Neural progenitor cell (in vitro differentiated cells): Measurements from ENCODE around the gene DSE. TPM values are rescaled to one million over a fixed set of nuclear protein-coding genes. Genes with fewer than 3 reads are reported as not detected.
A peak's percentile ranks its signal among the peaks of the same experiment; 100 is the strongest.

Experiments used
- DNase-seq: peaks from one replicate; pipeline ENCODE4 v3.0.0-alpha.2; 2016; ENCODE audit warnings: low spot score
- H2AFZ ChIP-seq: fragments of 200-600 bp; sonication (generic); replicated peaks from 2 replicates; pipeline ENCODE4 v1.6.1; 2016; ENCODE audit warnings: antibody characterized with exemption
- H3F3A ChIP-seq: fragments of 200-600 bp; sonication (generic); 2 replicates; pipeline ENCODE4 v1.6.1; 2016; ENCODE audit warnings: antibody characterized with exemption, low read depth
- H3K27ac ChIP-seq: fragments of 200-600 bp; sonication (generic); 2 replicates; pipeline ENCODE4 v1.5.1; 2016; ENCODE audit warnings: mild to moderate bottlenecking
- H3K27me3 ChIP-seq: fragments of 200-600 bp; sonication (generic); 2 replicates; pipeline ENCODE4 v1.6.1; 2016; ENCODE audit warnings: mild to moderate bottlenecking, moderate library complexity
- H3K36me3 ChIP-seq: fragments of 200-600 bp; sonication (generic); 2 replicates; pipeline ENCODE4 v1.5.1; 2016
- H3K4me1 ChIP-seq: fragments of 200-600 bp; sonication (generic); 2 replicates; pipeline ENCODE4 v1.6.1; 2016; ENCODE audit warnings: mixed run types
- H3K4me2 ChIP-seq: fragments of 200-600 bp; sonication (generic); 2 replicates; pipeline ENCODE4 v1.6.1; 2016
- H3K4me3 ChIP-seq: fragments of 200-600 bp; sonication (generic); 2 replicates; pipeline ENCODE4 v1.5.1; 2016
- H3K79me2 ChIP-seq: fragments of 200-600 bp; sonication (generic); 2 replicates; pipeline ENCODE4 v1.6.1; 2016; ENCODE audit warnings: low read depth
- H3K9ac ChIP-seq: fragments of 200-600 bp; sonication (generic); 2 replicates; pipeline ENCODE4 v1.6.1; 2016
- H3K9me3 ChIP-seq: fragments of 200-600 bp; sonication (generic); 2 replicates; pipeline ENCODE4 v1.5.1; 2016; ENCODE audit warnings: low read depth
- H4K20me1 ChIP-seq: fragments of 200-600 bp; sonication (generic); 2 replicates; pipeline ENCODE4 v1.6.1; 2016; ENCODE audit warnings: low read depth
- H3K27ac Mint-ChIP-seq: 3 replicates; pipeline ENCODE4 v1.8.0; 2021; ENCODE audit warnings: mixed read lengths
- H3K27me3 Mint-ChIP-seq: 2 replicates; pipeline ENCODE4 v1.8.0; 2022; ENCODE audit warnings: low read depth, mild to moderate bottlenecking, inconsistent platforms, moderate library complexity, mixed read lengths; ENCODE audit not compliant: insufficient read depth
- H3K36me3 Mint-ChIP-seq: 3 replicates; pipeline ENCODE4 v1.8.0; 2021; ENCODE audit warnings: mixed read lengths
- H3K4me1 Mint-ChIP-seq: 3 replicates; pipeline ENCODE4 v1.8.0; 2021; ENCODE audit warnings: mixed read lengths
- H3K4me3 Mint-ChIP-seq: 3 replicates; pipeline ENCODE4 v1.8.0; 2021; ENCODE audit warnings: mild to moderate bottlenecking, moderate library complexity, mixed read lengths
- H3K9me3 Mint-ChIP-seq: 3 replicates; pipeline ENCODE4 v1.8.0; 2020; ENCODE audit warnings: mixed read lengths
- EZH2 ChIP-seq: fragments of 200-600 bp; sonication (generic); IDR thresholded peaks from 2 replicates; pipeline ENCODE4 v1.6.1; 2017; ENCODE audit warnings: antibody characterized with exemption, mild to moderate bottlenecking, moderate library complexity
- EZH2phosphoT487 ChIP-seq: fragments of 200-600 bp; sonication (generic); IDR thresholded peaks from 2 replicates; pipeline ENCODE4 v1.6.1; 2017; ENCODE audit warnings: antibody characterized with exemption
- total RNA-seq: library from RNA; depleted of rRNA; stranded (reverse); fragments of >200 nt; gene quantifications from 2 replicates; pipeline ENCODE4 v1.2.3, GENCODE V29; 2015; ENCODE audit warnings: low replicate concordance
- TF ChIP-seq, protein P1 (sequence below): fragments of 200-600 bp; sonication (generic); IDR thresholded peaks from 2 replicates; pipeline ENCODE4 v1.5.1; 2017; ENCODE audit warnings: antibody characterized with exemption, mild to moderate bottlenecking

DSE gene
- total RNA-seq, 1 donor from 2014 or later: 43.7 TPM

DNA sequence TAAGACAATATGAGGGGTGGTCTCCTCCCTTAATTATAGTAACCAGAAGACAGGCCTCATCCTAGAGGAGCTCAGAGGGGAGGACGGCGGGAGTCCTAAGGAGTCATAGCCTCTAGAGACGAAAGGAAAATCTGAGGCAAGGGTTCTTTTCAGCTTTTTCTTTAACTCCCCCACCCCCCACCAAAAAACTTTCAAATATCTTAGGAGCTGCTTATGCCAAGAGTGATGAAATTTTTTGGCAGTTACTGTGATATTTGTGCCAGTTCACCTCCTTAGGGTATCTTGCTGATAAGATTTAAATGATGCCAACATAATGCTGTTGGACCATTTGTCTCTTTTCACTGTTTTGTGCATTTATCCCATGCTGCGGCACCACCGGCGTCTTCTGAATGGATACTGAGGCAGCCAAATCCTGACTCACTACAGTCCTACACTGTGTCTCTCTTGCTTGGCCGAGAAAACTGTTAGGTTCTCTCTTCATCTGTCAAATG, 44.5 kb upstream of the DSE start:
- Histone ChIP-seq H3K27ac (no peak overlapping the region), H3K9ac (no peak overlapping the region), H3K4me3 (no peak overlapping the region), H3K4me1 (peaks cover 23% of the 10 kb centered on the region), H3K9me3 (no peaks in the 10 kb centered on the region), H3K36me3 (no peaks in the 10 kb centered on the region), H3K4me2 (no peak overlapping the region), H4K20me1 (no peaks in the 10 kb centered on the region), H2AFZ (no peak overlapping the region), H3K79me2 (no peaks in the 10 kb centered on the region), H3K27me3 (no peaks in the 10 kb centered on the region), H3F3A (no peaks in the 10 kb centered on the region)
- no peak overlapping the region for H3K4me3 Mint-ChIP-seq
- H3K36me3 Mint-ChIP-seq: peaks cover 10% of the 10 kb centered on the region
- DNase-seq: no peak
- H3K27ac Mint-ChIP-seq: peak overlapping the region; percentile 95
- H3K9me3 Mint-ChIP-seq: peaks cover 9% of the 10 kb centered on the region
- H3K27me3 Mint-ChIP-seq: no peaks in the 10 kb centered on the region
- H3K4me1 Mint-ChIP-seq: peaks cover 57% of the 10 kb centered on the region
- TF ChIP-seq EZH2phosphoT487: no peak
- no peak for TF ChIP-seq EZH2
- TF ChIP-seq, protein P1, sequence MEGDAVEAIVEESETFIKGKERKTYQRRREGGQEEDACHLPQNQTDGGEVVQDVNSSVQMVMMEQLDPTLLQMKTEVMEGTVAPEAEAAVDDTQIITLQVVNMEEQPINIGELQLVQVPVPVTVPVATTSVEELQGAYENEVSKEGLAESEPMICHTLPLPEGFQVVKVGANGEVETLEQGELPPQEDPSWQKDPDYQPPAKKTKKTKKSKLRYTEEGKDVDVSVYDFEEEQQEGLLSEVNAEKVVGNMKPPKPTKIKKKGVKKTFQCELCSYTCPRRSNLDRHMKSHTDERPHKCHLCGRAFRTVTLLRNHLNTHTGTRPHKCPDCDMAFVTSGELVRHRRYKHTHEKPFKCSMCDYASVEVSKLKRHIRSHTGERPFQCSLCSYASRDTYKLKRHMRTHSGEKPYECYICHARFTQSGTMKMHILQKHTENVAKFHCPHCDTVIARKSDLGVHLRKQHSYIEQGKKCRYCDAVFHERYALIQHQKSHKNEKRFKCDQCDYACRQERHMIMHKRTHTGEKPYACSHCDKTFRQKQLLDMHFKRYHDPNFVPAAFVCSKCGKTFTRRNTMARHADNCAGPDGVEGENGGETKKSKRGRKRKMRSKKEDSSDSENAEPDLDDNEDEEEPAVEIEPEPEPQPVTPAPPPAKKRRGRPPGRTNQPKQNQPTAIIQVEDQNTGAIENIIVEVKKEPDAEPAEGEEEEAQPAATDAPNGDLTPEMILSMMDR: no peak

DNA sequence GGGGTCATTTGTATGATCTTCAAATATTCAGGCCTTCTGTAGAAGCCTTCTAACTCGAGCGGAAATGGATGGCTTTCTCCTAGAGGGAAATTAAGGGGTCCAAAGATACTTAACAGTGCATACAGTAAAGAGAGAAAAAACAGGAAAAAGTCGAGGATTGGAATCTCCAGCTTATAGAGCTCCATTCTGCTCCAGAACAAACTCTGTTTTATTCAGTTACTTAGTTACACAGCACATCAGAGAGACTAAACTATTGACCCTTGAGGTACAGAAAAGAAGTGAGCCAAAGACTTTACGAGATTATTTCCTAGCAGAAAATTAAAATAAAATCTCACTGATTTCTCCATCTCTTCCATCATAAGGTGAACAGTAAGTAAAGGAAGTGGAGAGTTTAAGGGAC, 43.8 kb upstream of the DSE start:
- Histone ChIP-seq H3K4me2 (no peak overlapping the region), H3K27me3 (no peaks in the 10 kb centered on the region), H4K20me1 (no peaks in the 10 kb centered on the region), H2AFZ (no peak overlapping the region), H3K4me3 (no peak overlapping the region), H3K79me2 (no peaks in the 10 kb centered on the region), H3K9ac (no peak overlapping the region), H3K9me3 (no peaks in the 10 kb centered on the region), H3K4me1 (peaks cover 23% of the 10 kb centered on the region), H3F3A (no peaks in the 10 kb centered on the region), H3K36me3 (no peaks in the 10 kb centered on the region), H3K27ac (no peak overlapping the region)
- peak overlapping the region; percentile 95 for H3K27ac Mint-ChIP-seq
- peak overlapping the region; percentile 69 for H3K4me3 Mint-ChIP-seq
- no peaks in the 10 kb centered on the region for H3K27me3 Mint-ChIP-seq
- peaks cover 54% of the 10 kb centered on the region for H3K4me1 Mint-ChIP-seq
- TF ChIP-seq EZH2phosphoT487 (no peak), EZH2 (no peak)
- H3K36me3 Mint-ChIP-seq: peaks cover 7% of the 10 kb centered on the region
- H3K9me3 Mint-ChIP-seq: peaks cover 12% of the 10 kb centered on the region
- no peak for DNase-seq

DNA sequence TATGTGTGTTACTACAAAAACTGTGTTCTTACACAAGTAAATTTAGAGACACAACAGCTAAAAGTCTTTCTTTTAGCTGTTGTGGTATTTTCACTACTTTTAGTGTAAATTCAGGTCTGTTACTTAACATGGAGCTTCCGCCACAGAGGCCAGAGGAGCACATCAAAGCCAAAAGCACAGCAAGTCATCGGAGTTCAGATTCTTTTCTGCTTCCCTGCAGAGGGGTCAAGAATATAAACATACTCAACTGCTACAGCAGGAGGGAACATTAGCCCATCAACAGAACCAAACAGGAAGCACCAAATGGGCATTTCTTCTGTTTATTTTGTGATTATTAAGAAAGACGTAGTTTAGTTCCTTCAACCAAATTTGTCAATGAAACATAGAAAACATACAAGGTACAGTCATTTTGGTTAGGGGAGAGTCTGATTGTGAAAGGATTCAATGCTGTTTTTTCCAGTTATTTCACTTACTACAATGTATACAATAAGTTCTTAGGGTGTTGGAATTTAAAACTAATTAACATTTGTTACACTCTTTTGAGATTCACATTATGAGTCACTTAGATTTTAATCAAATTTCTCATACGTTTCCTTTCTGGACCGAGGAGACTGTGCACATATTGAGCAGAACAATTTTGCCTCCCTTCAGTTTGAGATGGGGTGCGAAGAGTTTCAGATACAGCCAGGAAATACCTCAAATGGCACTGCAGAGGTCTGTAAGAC, 42.8 kb upstream of the DSE start:
- TF ChIP-seq EZH2 (no peak), EZH2phosphoT487 (no peak)
- TF ChIP-seq, protein P1: no peak
- peaks cover 48% of the 10 kb centered on the region for H3K4me1 Mint-ChIP-seq
- DNase-seq: no peak

DNA sequence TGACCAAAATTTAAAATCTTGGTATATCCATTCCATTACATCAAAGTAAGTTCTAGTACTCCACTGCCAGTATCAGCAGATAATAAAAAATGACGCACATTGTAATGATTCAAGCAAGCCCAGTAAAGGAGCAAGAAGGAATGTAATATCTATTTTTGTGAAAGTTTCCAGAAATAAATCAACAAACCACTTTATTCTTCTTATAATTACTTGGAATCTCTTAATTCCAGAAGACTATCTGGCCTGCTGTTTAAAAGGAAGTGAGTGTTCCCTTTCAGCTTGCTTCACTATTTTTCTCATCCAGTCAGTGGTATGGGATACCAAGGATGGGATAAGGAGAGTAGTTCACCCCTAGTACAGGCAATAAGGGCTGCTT, 42.2 kb upstream of the DSE start:
- Mint-ChIP-seq H3K27ac (peak overlapping the region; percentile 95), H3K27me3 (no peaks in the 10 kb centered on the region), H3K4me3 (peak overlapping the region; percentile 14), H3K4me1 (peaks cover 48% of the 10 kb centered on the region), H3K36me3 (peaks cover 7% of the 10 kb centered on the region), H3K9me3 (peaks cover 16% of the 10 kb centered on the region)
- Histone ChIP-seq H3F3A (no peaks in the 10 kb centered on the region), H3K79me2 (no peaks in the 10 kb centered on the region), H3K36me3 (no peaks in the 10 kb centered on the region), H3K4me2 (no peak overlapping the region), H3K9me3 (no peaks in the 10 kb centered on the region), H4K20me1 (no peaks in the 10 kb centered on the region), H2AFZ (no peak overlapping the region), H3K4me3 (no peak overlapping the region), H3K27me3 (no peaks in the 10 kb centered on the region), H3K27ac (no peak overlapping the region), H3K9ac (no peak overlapping the region), H3K4me1 (peaks cover 23% of the 10 kb centered on the region)
- TF ChIP-seq, protein P1: no peak
- TF ChIP-seq EZH2phosphoT487: no peak
- TF ChIP-seq EZH2: no peak
- DNase-seq: no peak

More for the DNA sequence above, 42.8 kb upstream of the DSE start:
- no peaks in the 10 kb centered on the region for H3K79me2 ChIP-seq
- H3K9me3 ChIP-seq: no peaks in the 10 kb centered on the region
- no peak overlapping the region for H2AFZ ChIP-seq
- Mint-ChIP-seq H3K27ac (peak overlapping the region; percentile 95), H3K4me3 (peak overlapping the region; percentile 69), H3K9me3 (peaks cover 12% of the 10 kb centered on the region), H3K27me3 (no peaks in the 10 kb centered on the region), H3K36me3 (peaks cover 7% of the 10 kb centered on the region)
- H3K4me3 ChIP-seq: no peak overlapping the region
- H3K9ac ChIP-seq: no peak overlapping the region
- H3K4me2 ChIP-seq: no peak overlapping the region
- no peaks in the 10 kb centered on the region for H3F3A ChIP-seq
- H3K27me3 ChIP-seq: no peaks in the 10 kb centered on the region
- H3K4me1 ChIP-seq: peaks cover 23% of the 10 kb centered on the region
- no peaks in the 10 kb centered on the region for H3K36me3 ChIP-seq
- H4K20me1 ChIP-seq: no peaks in the 10 kb centered on the region
- H3K27ac ChIP-seq: no peak overlapping the region
